ENCODE results near the gene NTN1.

DNA sequence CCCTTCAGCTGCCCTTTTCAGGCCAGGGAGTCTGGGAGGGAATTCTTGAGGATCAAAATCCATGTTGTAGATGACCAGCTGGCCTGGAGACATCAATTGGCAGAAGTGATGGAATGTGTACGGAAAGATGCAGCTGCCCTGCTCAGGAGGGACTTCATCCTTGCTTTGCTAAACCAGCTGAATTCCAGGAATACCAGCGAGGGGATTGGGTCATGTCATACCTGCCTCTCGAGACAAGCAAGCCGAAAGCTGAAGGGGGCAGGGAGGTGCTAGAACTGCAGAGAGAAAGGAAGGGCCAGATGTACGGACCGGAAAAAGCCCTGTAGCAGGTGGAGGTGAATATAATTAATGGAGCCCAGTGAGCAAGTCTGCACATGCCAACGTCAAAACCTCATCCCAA lies 25.6 kb upstream of the NTN1 start:
- no peak for TF ChIP-seq CTCF (IDR thresholded peaks at IDR 0.05)
- no peak for TF ChIP-seq POLR2A (IDR thresholded peaks at IDR 0.05)
